HepG2 (cell line): ENCODE data around the gene CIITA. TPM values are rescaled to one million over a fixed set of nuclear protein-coding genes. Genes with fewer than 3 reads are reported as not detected.

ENCODE experiments used
- ARID4A ChIP-seq: sonication (generic); formaldehyde crosslinking; IDR thresholded peaks from 2 replicates; pipeline ENCODE4 v1.5.0; 2020; ENCODE audit warnings: mild to moderate bottlenecking, missing genetic modification reagents, borderline replicate concordance
- CC2D1A ChIP-seq: sonication (generic); formaldehyde crosslinking; IDR thresholded peaks from 2 replicates; pipeline ENCODE4 v1.8.1; 2023; ENCODE audit warnings: mild to moderate bottlenecking, missing genetic modification reagents
- FOXJ3 ChIP-seq: sonication (generic); formaldehyde crosslinking; IDR thresholded peaks from 2 replicates; pipeline ENCODE4 v1.4.0; 2020; ENCODE audit warnings: missing genetic modification reagents, mild to moderate bottlenecking, borderline replicate concordance
- SMYD3 ChIP-seq: sonication (generic); formaldehyde crosslinking; IDR thresholded peaks from 2 replicates; pipeline ENCODE4 v1.8.1; 2023; ENCODE audit warnings: mild to moderate bottlenecking, missing genetic modification reagents
- SPEN ChIP-seq: sonication (generic); formaldehyde crosslinking; IDR thresholded peaks from 2 replicates; pipeline ENCODE4 v1.5.1; 2020; ENCODE audit warnings: low read depth, mild to moderate bottlenecking, missing genetic modification reagents
- ZNF18 ChIP-seq: sonication (generic); formaldehyde crosslinking; IDR thresholded peaks from 2 replicates; pipeline ENCODE4 v1.8.0; 2022; ENCODE audit warnings: mild to moderate bottlenecking, missing genetic modification reagents; ENCODE audit not compliant: insufficient replicate concordance
- ZNF280D ChIP-seq: sonication (generic); formaldehyde crosslinking; IDR thresholded peaks from 2 replicates; pipeline ENCODE4 v1.5.1; 2020; ENCODE audit warnings: mild to moderate bottlenecking, missing genetic modification reagents
- ZNF501 ChIP-seq: sonication (generic); formaldehyde crosslinking; IDR thresholded peaks from 2 replicates; pipeline ENCODE4 v1.5.1; 2020; ENCODE audit warnings: mild to moderate bottlenecking, moderate library complexity, missing genetic modification reagents
- ZNF83 ChIP-seq: sonication (generic); formaldehyde crosslinking; IDR thresholded peaks from 2 replicates; pipeline ENCODE4 v1.4.0; 2020; ENCODE audit warnings: missing genetic modification reagents, mild to moderate bottlenecking, borderline replicate concordance
- polyA plus RNA-seq, 8 experiments: library from polyadenylated mRNA; depleted of rRNA in 3 of 8; stranded (reverse) in 7 of 8; unstranded in 1 of 8; fragments of >200 nt; fragmentation: Illumina TruSeq in 4 of 8; extraction: Trizol in 4 of 8; gene quantifications; 2 replicates each; pipeline versions ENCODE4 v1.2.1 to v1.2.3, GENCODE V29; 2011 to 2016; ENCODE audit warnings: low read depth in 4 of 8, missing spikeins in 1 of 8, mixed read lengths in 1 of 8; ENCODE audit not compliant: insufficient read depth in 1 of 8
- total RNA-seq, 5 experiments: library from RNA; depleted of rRNA; stranded (reverse); fragments of >200 nt; fragmentation: Illumina TruSeq; extraction: Trizol; gene quantifications; 2 replicates each; pipeline ENCODE4 v1.2.3, GENCODE V29; 2016; ENCODE audit warnings: low read depth in 1 of 5
- TF ChIP-seq, protein P1 (sequence below): sonication (generic); formaldehyde crosslinking; IDR thresholded peaks from 2 replicates; pipeline ENCODE4 v1.5.0; 2020; ENCODE audit warnings: mild to moderate bottlenecking, missing genetic modification reagents
- TF ChIP-seq, protein P2 (sequence below): IDR thresholded peaks from 2 replicates; pipeline ENCODE4 v1.6.1; 2016; ENCODE audit warnings: low read depth, control low read depth

The CIITA gene
- total and polyA plus RNA-seq, 2 of the 13 experiments (the other 11 are each of a cell fraction or from before 2014, with no cell fraction given): 0.08 to 0.09 TPM

- TF ChIP-seq ZNF18 (CRISPR knock-in tag) (peak; percentile 84), ZNF280D (CRISPR knock-in tag) (peak; percentile 78; the same call in 1 of the 2 replicates), ZNF501 (CRISPR knock-in tag) (no peak), ZNF83 (CRISPR knock-in tag) (peak; percentile 98), FOXJ3 (no peak), CC2D1A (CRISPR knock-in tag) (0 out of 2 replicates have a peak, but pooled peaks have one; percentile 66), SPEN (peak; percentile 75; the same call in 1 of the 2 replicates), SMYD3 (CRISPR knock-in tag) (peak; percentile 10; the same call in 1 of the 2 replicates), ARID4A (CRISPR knock-in tag) (peak; percentile 59; the same call in 1 of the 2 replicates)
- TF ChIP-seq, protein P1, sequence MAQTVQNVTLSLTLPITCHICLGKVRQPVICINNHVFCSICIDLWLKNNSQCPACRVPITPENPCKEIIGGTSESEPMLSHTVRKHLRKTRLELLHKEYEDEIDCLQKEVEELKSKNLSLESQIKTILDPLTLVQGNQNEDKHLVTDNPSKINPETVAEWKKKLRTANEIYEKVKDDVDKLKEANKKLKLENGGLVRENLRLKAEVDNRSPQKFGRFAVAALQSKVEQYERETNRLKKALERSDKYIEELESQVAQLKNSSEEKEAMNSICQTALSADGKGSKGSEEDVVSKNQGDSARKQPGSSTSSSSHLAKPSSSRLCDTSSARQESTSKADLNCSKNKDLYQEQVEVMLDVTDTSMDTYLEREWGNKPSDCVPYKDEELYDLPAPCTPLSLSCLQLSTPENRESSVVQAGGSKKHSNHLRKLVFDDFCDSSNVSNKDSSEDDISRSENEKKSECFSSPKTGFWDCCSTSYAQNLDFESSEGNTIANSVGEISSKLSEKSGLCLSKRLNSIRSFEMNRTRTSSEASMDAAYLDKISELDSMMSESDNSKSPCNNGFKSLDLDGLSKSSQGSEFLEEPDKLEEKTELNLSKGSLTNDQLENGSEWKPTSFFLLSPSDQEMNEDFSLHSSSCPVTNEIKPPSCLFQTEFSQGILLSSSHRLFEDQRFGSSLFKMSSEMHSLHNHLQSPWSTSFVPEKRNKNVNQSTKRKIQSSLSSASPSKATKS: peak; percentile 73; the same call in 1 of the 2 replicates
- TF ChIP-seq, protein P2, sequence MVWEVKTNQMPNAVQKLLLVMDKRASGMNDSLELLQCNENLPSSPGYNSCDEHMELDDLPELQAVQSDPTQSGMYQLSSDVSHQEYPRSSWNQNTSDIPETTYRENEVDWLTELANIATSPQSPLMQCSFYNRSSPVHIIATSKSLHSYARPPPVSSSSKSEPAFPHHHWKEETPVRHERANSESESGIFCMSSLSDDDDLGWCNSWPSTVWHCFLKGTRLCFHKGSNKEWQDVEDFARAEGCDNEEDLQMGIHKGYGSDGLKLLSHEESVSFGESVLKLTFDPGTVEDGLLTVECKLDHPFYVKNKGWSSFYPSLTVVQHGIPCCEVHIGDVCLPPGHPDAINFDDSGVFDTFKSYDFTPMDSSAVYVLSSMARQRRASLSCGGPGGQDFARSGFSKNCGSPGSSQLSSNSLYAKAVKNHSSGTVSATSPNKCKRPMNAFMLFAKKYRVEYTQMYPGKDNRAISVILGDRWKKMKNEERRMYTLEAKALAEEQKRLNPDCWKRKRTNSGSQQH (CRISPR knock-in tag): peak; percentile 98
Measured at GRCh38 chr16:10895053-10895946, 18.3 kb downstream of the CIITA start (continued).
